Measurements from ENCODE around the gene HEXD.
"Not testable (repeated sequence)": the region's sequence is repeated elsewhere in the genome, so short reads cannot be mapped to it uniquely, and the experiment has no call there.

Gene HEXD

GRCh38 chr17:82396601-82397435, 21.3 kb upstream of the HEXD start:
- DNase-seq (ENCODE audit: low read depth in 3 of 3), result no peak

DNA sequence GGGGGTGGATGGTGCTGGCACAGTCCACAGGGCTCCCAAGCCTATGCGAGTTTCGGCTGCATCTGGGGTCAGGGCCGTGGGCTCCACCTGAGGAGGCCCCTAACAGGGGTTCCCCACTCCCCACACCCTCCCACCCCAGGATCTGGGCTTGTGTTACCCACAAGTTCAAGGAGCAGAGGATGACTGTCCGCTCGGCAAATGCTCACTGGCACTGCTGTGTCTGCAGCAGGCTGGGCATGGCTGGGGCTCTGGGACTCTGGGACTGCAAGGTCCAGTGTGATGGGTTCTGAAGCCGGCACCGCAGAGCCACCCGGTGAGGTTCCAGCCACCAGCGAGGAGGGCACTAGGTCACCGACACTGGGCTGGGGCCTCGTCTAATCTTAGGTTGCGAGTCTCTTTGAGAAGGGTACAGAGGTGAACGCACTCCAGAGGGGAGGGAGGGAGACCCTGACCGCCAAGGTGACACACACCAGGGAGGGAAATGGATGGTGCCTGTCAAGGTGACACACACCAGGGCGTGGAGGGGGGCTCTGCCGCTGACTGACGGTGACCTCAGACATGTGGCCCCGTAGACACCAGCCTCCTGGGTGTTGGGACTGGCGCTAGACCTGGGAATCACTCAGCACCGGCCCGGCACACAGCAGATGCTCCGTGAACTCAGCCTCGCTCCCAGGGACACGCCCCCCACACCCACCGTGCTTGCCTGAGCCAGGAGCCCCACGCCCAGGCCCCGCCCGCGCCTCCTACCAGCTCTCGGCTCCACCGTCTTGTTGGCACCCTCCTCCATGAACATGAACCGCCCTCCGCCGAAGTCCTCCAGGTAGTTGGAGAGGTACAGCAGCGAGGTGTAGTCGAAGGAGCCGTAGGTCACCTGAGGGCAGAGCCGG, 20.5 kb upstream of the HEXD start:
- DNase-seq (ENCODE audit: low read depth in 3 of 3), result no peak

DNA sequence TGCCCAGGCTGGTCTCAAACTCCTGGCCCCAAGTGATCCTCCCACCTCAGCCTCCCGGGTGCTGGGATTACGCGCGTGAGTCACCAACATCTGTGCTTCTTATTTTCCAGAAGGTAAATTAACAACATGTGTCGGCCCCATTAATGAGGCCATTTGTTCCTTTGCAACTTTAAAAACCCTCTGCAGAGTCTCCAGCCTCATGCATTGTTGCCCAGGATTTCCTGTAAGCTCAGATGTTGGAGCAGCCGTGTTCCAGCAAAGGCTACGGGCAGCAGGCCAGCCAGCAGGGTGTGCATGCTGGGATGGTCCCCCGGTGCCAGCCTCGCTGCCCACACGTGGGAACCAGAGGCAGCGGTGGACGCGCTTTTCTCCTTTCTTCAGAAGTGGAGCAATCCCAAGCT, 19.1 kb upstream of the HEXD start:
- no peak for DNase-seq (ENCODE audit: low read depth in 3 of 3)

- DNase-seq (ENCODE audit: low read depth in 3 of 3), result no peak
Measured at GRCh38 chr17:82399601-82400101, 18.5 kb upstream of the HEXD start.

GRCh38 chr17:82400206-82400605, 17.9 kb upstream of the HEXD start:
- no peak for DNase-seq (ENCODE audit: low read depth in 3 of 3)

DNA sequence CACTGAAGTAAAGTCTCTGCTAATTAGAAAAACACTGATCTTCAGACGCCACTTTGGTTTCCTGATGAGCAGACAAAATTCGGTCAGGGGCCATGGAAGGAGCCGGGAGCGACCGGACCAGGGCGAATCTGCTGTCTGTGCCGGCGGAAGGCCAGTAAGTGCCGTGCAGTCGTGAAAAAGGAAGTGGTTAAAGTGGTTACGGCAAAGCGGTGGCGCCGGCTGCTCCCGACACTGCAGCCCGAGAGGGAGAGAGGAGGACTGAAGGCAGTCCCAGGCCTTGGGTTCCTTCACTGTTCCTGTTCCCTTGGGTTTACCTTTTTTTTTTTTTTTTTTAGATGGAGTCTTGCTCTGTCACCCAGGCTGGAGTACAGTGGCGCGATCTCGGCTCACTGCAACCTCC, 17.3 kb upstream of the HEXD start:
- peak in 2 of 3 experiments; percentile 15 to 53 for DNase-seq (ENCODE audit: low read depth in 3 of 3)

DNA sequence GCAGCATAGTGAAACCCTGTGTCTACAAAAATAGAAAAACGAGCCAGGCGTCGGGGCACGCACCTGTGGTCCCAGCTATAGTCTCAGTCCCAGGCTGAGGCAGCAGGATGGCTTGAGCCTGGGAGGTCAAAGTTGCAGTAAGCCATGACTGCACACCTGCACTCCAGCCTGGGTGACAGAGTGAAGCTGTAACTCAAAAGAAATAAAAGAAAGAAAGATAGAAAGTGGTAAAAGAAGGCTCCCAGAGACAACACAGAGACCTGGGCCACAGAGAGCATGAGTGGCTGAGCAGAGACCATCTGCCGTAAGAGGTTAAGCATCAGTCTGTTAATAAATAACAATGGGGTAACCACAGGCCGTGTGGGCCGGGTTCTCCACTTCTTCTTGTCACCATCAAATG, 15.3 kb upstream of the HEXD start:
- DNase-seq (ENCODE audit: low read depth in 3 of 3), result no peak

- no peak for DNase-seq (ENCODE audit: low read depth in 3 of 3)
Measured at GRCh38 chr17:82403662-82404660, 14.2 kb upstream of the HEXD start.

GRCh38 chr17:82405051-82405450, 13.1 kb upstream of the HEXD start:
- DNase-seq (ENCODE audit: low read depth in 3 of 3), result no peak

DNA sequence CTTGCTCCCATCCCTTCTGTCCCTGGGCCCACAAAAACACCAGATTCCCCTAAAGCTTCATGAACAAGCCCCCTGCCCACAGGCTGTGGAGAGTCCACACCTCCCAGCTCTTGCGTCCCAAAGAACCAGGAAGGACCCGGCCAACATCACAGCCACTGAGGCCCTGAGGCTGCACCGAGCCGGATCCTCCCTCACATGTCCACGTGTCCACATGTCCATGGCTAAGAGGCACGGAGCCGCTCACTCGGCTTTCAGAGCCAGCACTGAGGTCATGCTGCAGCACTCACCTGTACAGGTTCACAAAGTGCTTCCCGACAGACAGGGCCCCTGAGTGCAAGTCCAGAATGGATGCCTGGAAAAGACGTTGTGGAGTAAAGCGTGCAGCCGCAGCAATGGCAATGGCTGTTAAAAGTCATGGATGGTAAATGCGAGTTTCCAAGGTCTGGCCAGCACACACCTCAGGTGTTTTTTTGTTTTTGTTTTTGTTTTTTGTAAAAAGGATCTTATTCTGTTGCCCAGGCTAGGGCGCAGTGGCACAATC, 11.9 kb upstream of the HEXD start:
- DNase-seq (ENCODE audit: low read depth in 3 of 3), result no peak

- no peak for DNase-seq (ENCODE audit: low read depth in 3 of 3)
Measured at GRCh38 chr17:82407255-82407654, 10.9 kb upstream of the HEXD start.

- no peak for DNase-seq (ENCODE audit: low read depth in 3 of 3)
Measured at GRCh38 chr17:82408288-82408937, 9.7 kb upstream of the HEXD start.

- DNase-seq (ENCODE audit: low read depth in 3 of 3), result no peak
Measured at GRCh38 chr17:82408938-82409318, 9.2 kb upstream of the HEXD start.

DNA sequence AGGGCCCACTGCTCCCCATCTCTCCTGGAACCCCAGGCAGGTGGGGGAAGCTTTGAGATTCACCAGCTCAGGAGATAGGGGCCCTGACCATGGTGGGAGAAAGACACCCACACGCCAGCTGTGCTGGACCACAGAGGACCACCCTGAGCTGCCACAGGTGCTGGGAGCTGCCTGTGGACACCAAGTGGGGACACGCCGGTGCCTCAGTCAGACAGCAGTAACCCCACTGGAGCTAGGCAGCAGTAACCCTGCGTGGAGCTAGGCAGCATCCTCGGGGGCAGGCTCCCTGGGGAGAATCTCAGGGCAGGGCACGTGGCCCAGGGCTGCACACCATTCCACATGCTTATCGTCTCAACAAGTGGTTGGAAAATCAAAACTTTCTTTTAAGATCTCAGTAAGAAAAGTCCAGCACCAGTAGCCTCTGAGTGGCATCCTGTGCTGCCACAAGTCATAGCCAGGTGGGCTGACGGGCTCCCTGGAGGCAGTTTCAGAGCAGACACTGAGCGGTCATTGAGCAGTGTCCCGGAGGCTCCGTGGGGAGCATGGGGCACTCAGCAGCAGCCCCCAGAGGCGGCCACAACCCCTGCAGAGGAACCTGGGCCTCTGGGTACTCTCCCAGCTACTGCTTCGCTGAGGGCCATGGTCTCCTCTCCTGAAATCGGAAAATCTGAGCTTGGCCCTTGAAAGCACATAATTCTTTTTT, 8.0 kb upstream of the HEXD start:
- no peak for DNase-seq (ENCODE audit: low read depth in 3 of 3)

DNA sequence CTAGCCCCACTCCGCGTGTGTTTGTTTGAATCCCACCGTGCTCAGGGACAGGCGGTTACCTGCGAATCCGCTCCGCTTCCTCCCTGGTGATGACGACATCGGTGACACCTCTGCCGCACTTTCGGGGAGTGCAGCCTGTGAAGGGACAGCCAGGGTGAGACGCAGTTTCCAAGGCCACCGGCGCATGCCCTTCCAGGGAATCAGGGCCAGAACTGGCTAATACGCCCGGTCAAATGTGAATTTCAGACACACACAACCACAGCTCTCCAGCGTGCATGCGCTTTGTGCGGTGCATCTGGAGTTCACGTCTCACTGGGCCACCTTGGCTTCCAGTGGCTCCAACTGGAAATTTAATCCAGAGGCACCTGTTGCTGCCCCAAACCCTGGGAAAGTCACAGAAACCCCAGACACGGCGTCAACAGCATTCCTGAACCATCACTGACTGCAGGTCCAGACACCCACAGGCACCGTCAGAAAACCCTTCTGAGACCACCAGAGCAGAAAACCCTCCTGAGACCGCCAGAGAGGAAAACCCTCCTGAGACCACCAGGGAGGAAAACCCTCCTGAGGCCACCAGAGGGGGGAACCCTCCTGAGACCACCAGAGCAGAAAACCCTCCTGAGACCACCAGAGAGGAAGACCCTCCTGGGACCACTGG, 6.6 kb upstream of the HEXD start:
- DNase-seq (ENCODE audit: low read depth in 3 of 3), result no peak

GRCh38 chr17:82412081-82412480, 6.1 kb upstream of the HEXD start:
- DNase-seq (ENCODE audit: low read depth in 3 of 3), result not testable (repeated sequence)

- DNase-seq (ENCODE audit: low read depth in 3 of 3), result no peak
Measured at GRCh38 chr17:82412535-82413520, 5.3 kb upstream of the HEXD start.

Data from stimulated activated CD4-positive, alpha-beta T cell treated with anti-CD3 and anti-CD28 coated beads, TNF-alpha, amount 100 ng/mL, for 24 hours (primary cell).